K562 (cell line): Measurements from ENCODE around the gene SDCCAG8. TPM values are rescaled to one million over a fixed set of nuclear protein-coding genes. Genes with fewer than 3 reads are reported as not detected.

Source experiments
- EGR1 ChIP-seq: fragments of 450-650 bp; conservative IDR thresholded peaks from 2 replicates; pipeline ENCODE4 v1.6.1; 2017; ENCODE audit warnings: mild to moderate bottlenecking
- HDAC2 ChIP-seq: fragments of 450-650 bp; IDR thresholded peaks from 2 replicates; pipeline ENCODE4 v1.6.1; 2016; ENCODE audit warnings: mild to moderate bottlenecking
- MAFG ChIP-seq: fragments of 450-650 bp; conservative IDR thresholded peaks from 2 replicates; pipeline ENCODE4 v1.6.1; 2016; ENCODE audit warnings: missing genetic modification characterization, missing compliant biosample characterization
- PHF8 ChIP-seq: fragments of 200-600 bp; sonication (generic); IDR thresholded peaks from 2 replicates; pipeline ENCODE4 v1.6.1; 2012; ENCODE audit warnings: mixed run types, mild to moderate bottlenecking, inconsistent platforms, low read length, moderate library complexity, borderline replicate concordance
- ZNF184 ChIP-seq: sonication (generic); formaldehyde crosslinking; IDR thresholded peaks from 2 replicates; pipeline ENCODE4 v1.5.0; 2020; ENCODE audit warnings: missing genetic modification reagents
- polyA plus RNA-seq, 8 experiments: library from polyadenylated mRNA; depleted of rRNA in 4 of 8; stranded (reverse) in 5 of 8; unstranded in 3 of 8; fragments of >200 nt; fragmentation: Nextera tagmentation in 2 of 8; fragmentation: Illumina TruSeq in 1 of 8; extraction: Ambion mirVana in 2 of 8; extraction: Trizol in 1 of 8; gene quantifications; 2 replicates each; pipeline versions ENCODE4 v1.2.1 to v1.2.3, GENCODE V29; 2011 to 2014; ENCODE audit warnings: inconsistent platforms in 1 of 8, missing spikeins in 1 of 8
- total RNA-seq, 7 experiments: library from RNA; depleted of rRNA in 6 of 7; stranded (reverse); fragments of >200 nt in 6 of 7; fragmentation: Illumina TruSeq in 2 of 7; extraction: Trizol in 2 of 7; gene quantifications; 2 replicates each; pipeline versions ENCODE4 v1.2.1 to v1.2.3, GENCODE V29; 2011 to 2021; ENCODE audit warnings: low replicate concordance in 1 of 7
- TF ChIP-seq, protein P1 (sequence below), 2 experiments: fragments of 450-650 bp in 1 of 2; IDR thresholded peaks; 2 replicates each; pipeline ENCODE4 v1.6.1; 2011 to 2017; ENCODE audit warnings: low read depth in 2 of 2, antibody characterized with exemption in 1 of 2, borderline replicate concordance in 1 of 2, low read length in 1 of 2, mild to moderate bottlenecking in 1 of 2, mixed read lengths in 1 of 2; ENCODE audit not compliant: control insufficient read depth in 1 of 2
- TF ChIP-seq, protein P2 (sequence below): sonication (generic); IDR thresholded peaks from 2 replicates; pipeline ENCODE4 v1.6.1; 2016
- TF ChIP-seq, protein P3 (sequence below): fragments of 250-450 bp; sonication (Bioruptor Pico); IDR thresholded peaks from 2 replicates; pipeline ENCODE4 v1.8.0; 2022; ENCODE audit warnings: inconsistent platforms
- TF ChIP-seq, protein P4 (sequence below): fragments of 250-450 bp; sonication (Bioruptor Pico); IDR thresholded peaks from 2 replicates; pipeline ENCODE4 v1.4.0; 2020; ENCODE audit warnings: mild to moderate bottlenecking, moderate library complexity
- TF ChIP-seq, protein P5 (sequence below): fragments of 450-650 bp; conservative IDR thresholded peaks from 2 replicates; pipeline ENCODE4 v1.6.1; 2016; ENCODE audit warnings: missing genetic modification characterization, low read depth, mild to moderate bottlenecking, missing compliant biosample characterization, moderate library complexity

The SDCCAG8 gene
- total and polyA plus RNA-seq, 9 of the 15 experiments (the other 6 are each of a cell fraction or from before 2014, with no cell fraction given) = 17.9 to 36.7 (median 25.4) TPM

DNA sequence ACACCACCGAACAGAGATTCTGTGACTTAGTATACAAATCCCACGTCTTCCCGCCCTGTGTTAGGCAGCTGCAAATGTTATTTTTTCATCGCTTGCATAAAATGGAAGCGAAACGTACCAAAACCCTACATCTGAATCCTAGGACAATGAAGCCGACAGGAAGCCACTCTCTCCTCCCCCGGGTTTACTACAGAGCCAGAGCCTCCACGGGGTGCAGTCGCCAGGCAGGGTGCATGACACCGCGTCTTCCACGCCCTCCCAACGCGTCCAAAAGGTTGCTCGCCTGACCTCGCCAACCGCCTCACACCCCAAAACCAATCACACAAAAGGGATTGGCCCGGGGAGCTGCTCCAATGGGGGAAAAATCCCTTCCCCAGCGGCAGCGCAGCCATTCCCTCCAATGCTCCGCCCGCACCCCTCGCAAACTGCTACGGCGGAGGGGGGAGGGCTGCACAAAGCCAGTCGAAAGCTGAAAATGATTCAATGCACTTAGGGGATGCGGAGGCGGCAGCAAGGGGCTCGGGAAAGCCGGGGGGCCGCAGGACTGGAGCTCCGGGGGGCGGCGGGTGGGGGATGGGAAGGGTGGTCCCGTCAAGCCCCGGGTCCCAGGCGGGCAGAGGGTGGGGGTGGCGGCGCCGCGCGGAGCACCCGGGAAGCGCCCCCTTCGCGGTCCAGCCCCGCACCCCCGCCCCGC lies 1.5 kb upstream of the SDCCAG8 start (continued):
- TF ChIP-seq ZNF184 (CRISPR knock-in tag) = no peak
- TF ChIP-seq, protein P1, sequence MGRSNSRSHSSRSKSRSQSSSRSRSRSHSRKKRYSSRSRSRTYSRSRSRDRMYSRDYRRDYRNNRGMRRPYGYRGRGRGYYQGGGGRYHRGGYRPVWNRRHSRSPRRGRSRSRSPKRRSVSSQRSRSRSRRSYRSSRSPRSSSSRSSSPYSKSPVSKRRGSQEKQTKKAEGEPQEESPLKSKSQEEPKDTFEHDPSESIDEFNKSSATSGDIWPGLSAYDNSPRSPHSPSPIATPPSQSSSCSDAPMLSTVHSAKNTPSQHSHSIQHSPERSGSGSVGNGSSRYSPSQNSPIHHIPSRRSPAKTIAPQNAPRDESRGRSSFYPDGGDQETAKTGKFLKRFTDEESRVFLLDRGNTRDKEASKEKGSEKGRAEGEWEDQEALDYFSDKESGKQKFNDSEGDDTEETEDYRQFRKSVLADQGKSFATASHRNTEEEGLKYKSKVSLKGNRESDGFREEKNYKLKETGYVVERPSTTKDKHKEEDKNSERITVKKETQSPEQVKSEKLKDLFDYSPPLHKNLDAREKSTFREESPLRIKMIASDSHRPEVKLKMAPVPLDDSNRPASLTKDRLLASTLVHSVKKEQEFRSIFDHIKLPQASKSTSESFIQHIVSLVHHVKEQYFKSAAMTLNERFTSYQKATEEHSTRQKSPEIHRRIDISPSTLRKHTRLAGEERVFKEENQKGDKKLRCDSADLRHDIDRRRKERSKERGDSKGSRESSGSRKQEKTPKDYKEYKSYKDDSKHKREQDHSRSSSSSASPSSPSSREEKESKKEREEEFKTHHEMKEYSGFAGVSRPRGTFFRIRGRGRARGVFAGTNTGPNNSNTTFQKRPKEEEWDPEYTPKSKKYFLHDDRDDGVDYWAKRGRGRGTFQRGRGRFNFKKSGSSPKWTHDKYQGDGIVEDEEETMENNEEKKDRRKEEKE (IDR thresholded peaks at IDR 0.05; ENCODE audit: borderline replicate concordance in 1 of 2, control insufficient read depth in 1 of 2, low read depth in 2 of 2, low read length in 1 of 2) = no peak
- TF ChIP-seq, protein P2, sequence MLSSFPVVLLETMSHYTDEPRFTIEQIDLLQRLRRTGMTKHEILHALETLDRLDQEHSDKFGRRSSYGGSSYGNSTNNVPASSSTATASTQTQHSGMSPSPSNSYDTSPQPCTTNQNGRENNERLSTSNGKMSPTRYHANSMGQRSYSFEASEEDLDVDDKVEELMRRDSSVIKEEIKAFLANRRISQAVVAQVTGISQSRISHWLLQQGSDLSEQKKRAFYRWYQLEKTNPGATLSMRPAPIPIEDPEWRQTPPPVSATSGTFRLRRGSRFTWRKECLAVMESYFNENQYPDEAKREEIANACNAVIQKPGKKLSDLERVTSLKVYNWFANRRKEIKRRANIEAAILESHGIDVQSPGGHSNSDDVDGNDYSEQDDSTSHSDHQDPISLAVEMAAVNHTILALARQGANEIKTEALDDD = no peak
- TF ChIP-seq EGR1 = peak; percentile 72
- TF ChIP-seq, protein P3, sequence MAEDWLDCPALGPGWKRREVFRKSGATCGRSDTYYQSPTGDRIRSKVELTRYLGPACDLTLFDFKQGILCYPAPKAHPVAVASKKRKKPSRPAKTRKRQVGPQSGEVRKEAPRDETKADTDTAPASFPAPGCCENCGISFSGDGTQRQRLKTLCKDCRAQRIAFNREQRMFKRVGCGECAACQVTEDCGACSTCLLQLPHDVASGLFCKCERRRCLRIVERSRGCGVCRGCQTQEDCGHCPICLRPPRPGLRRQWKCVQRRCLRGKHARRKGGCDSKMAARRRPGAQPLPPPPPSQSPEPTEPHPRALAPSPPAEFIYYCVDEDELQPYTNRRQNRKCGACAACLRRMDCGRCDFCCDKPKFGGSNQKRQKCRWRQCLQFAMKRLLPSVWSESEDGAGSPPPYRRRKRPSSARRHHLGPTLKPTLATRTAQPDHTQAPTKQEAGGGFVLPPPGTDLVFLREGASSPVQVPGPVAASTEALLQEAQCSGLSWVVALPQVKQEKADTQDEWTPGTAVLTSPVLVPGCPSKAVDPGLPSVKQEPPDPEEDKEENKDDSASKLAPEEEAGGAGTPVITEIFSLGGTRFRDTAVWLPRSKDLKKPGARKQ (CRISPR knock-in tag) = no peak
- peak; percentile 11; the same call in 1 of the 2 replicates for TF ChIP-seq PHF8
- TF ChIP-seq, protein P4, sequence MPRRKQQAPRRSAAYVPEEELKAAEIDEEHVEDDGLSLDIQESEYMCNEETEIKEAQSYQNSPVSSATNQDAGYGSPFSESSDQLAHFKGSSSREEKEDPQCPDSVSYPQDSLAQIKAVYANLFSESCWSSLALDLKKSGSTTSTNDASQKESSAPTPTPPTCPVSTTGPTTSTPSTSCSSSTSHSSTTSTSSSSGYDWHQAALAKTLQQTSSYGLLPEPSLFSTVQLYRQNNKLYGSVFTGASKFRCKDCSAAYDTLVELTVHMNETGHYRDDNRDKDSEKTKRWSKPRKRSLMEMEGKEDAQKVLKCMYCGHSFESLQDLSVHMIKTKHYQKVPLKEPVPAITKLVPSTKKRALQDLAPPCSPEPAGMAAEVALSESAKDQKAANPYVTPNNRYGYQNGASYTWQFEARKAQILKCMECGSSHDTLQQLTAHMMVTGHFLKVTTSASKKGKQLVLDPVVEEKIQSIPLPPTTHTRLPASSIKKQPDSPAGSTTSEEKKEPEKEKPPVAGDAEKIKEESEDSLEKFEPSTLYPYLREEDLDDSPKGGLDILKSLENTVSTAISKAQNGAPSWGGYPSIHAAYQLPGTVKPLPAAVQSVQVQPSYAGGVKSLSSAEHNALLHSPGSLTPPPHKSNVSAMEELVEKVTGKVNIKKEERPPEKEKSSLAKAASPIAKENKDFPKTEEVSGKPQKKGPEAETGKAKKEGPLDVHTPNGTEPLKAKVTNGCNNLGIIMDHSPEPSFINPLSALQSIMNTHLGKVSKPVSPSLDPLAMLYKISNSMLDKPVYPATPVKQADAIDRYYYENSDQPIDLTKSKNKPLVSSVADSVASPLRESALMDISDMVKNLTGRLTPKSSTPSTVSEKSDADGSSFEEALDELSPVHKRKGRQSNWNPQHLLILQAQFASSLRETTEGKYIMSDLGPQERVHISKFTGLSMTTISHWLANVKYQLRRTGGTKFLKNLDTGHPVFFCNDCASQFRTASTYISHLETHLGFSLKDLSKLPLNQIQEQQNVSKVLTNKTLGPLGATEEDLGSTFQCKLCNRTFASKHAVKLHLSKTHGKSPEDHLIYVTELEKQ (CRISPR knock-in tag) = no peak
- TF ChIP-seq, protein P5, sequence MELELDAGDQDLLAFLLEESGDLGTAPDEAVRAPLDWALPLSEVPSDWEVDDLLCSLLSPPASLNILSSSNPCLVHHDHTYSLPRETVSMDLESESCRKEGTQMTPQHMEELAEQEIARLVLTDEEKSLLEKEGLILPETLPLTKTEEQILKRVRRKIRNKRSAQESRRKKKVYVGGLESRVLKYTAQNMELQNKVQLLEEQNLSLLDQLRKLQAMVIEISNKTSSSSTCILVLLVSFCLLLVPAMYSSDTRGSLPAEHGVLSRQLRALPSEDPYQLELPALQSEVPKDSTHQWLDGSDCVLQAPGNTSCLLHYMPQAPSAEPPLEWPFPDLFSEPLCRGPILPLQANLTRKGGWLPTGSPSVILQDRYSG (tag) = no peak
- peak; percentile 62 for TF ChIP-seq HDAC2
- TF ChIP-seq MAFG (tag) = 0 out of 2 replicates have a peak, but pooled peaks have one; percentile 5
- TF ChIP-seq, all 486 proteins: peak for 100
